Measurements from ENCODE around the gene CFDP1. TPM values are rescaled to one million over a fixed set of nuclear protein-coding genes. Genes with fewer than 3 reads are reported as not detected.

Gene CFDP1
- total and polyA plus RNA-seq, 5 donors from 2014 or later, result 32.0 to 63.8 (median 40.2) TPM

Other genes starting within 250 kb of the CFDP1 start
- gene CTRB2, start 226.3 kb downstream of the CFDP1 start, total RNA-seq, result not detected
- not detected for gene CTRB2, start 226.3 kb downstream of the CFDP1 start, polyA plus RNA-seq
- not detected for gene CTRB1, start 214.5 kb downstream of the CFDP1 start, total RNA-seq
- gene CTRB1, start 214.5 kb downstream of the CFDP1 start, polyA plus RNA-seq, result not detected
- 0.44 TPM for gene BCAR1, start 181.9 kb downstream of the CFDP1 start, total RNA-seq
- gene BCAR1, start 181.9 kb downstream of the CFDP1 start, polyA plus RNA-seq, result under 1 TPM in 2 of 4 donors, not detected in 2; 0.27 to 0.38 TPM
- 45.1 TPM for gene TMEM170A, start 31.2 kb upstream of the CFDP1 start, total RNA-seq
- gene TMEM170A, start 31.2 kb upstream of the CFDP1 start, polyA plus RNA-seq, result 10 to 100 TPM; 34.8 to 41.0 (median 38.1) TPM
- gene CHST6, start 61.9 kb upstream of the CFDP1 start, total RNA-seq, result not detected
- not detected for gene CHST6, start 61.9 kb upstream of the CFDP1 start, polyA plus RNA-seq
- gene CHST5, start 102.6 kb upstream of the CFDP1 start, total RNA-seq, result not detected
- gene CHST5, start 102.6 kb upstream of the CFDP1 start, polyA plus RNA-seq, result not detected
- 0.72 TPM for gene TMEM231, start 122.7 kb upstream of the CFDP1 start, total RNA-seq
- 1 to 10 TPM in 2 of 4 donors, under 1 TPM in 2; 0.64 to 2.6 (median 1.3) TPM for gene TMEM231, start 122.7 kb upstream of the CFDP1 start, polyA plus RNA-seq
- gene GABARAPL2, start 132.9 kb upstream of the CFDP1 start, total RNA-seq, result 81.3 TPM
- gene GABARAPL2, start 132.9 kb upstream of the CFDP1 start, polyA plus RNA-seq, result 100 to 1,000 TPM; 293 to 354 (median 316) TPM
- 98.7 TPM for gene ADAT1, start 189.8 kb upstream of the CFDP1 start, total RNA-seq
- gene ADAT1, start 189.8 kb upstream of the CFDP1 start, polyA plus RNA-seq, result 10 to 100 TPM; 40.1 to 57.6 (median 52.0) TPM
- 130 TPM for gene KARS1, start 214.2 kb upstream of the CFDP1 start, total RNA-seq
- gene KARS1, start 214.2 kb upstream of the CFDP1 start, polyA plus RNA-seq, result 100 to 1,000 TPM; 186 to 237 (median 209) TPM
- 133 TPM for gene TERF2IP, start 214.3 kb upstream of the CFDP1 start, total RNA-seq
- gene TERF2IP, start 214.3 kb upstream of the CFDP1 start, polyA plus RNA-seq, result 100 to 1,000 TPM; 133 to 204 (median 162) TPM
- gene CPHXL2, start 243.5 kb upstream of the CFDP1 start, total RNA-seq, result not detected
- gene CPHXL2, start 243.5 kb upstream of the CFDP1 start, polyA plus RNA-seq, result not detected

Data from CD4-positive, CD25-positive, alpha-beta regulatory T cell (primary cell).